K562 (cell line): Measurements from ENCODE around the gene ULK2. TPM values are rescaled to one million over a fixed set of nuclear protein-coding genes. Genes with fewer than 3 reads are reported as not detected.

ENCODE experiments used
- ATAC-seq: fragments of 200-7000 bp; cut with Tn5 transposase; 3 replicates; pipeline ENCODE4 v1.9.1; 2020; ENCODE audit warnings: moderate library complexity
- BruUV-seq: library from RNA; stranded (reverse); fragments of 400-500 nt; replicated peaks from 2 replicates; lab custom pipeline; 2021; lab: Mats Ljungman, UMichigan
- CTCF ChIA-PET: fragments of 300-600 bp; formaldehyde crosslinking; extraction: SDS; loops from one replicate; lab custom pipeline; 2021; ENCODE audit warnings: low intra/inter-chr PET ratio; lab: Yijun Ruan, JAX
- POLR2A ChIA-PET: fragments of 300-600, 350-650 bp; sonication (Branson Sonifier 250); formaldehyde crosslinking; extraction: SDS; loops from one replicate; lab custom pipeline; 2021; ENCODE audit warnings: antibody characterized with exemption, inconsistent platforms; lab: Yijun Ruan, JAX
- DNase-seq, 4 experiments: peaks; one replicate each; pipeline versions ENCODE4 v3.0.0 to v3.0.0-alpha.2; 2011 to 2018; ENCODE audit warnings: low spot score in 3 of 4, mixed read lengths in 3 of 4; ENCODE audit errors: extremely low read depth in 1 of 4
- FAIRE-seq: peaks from 2 replicates; lab custom pipeline; 2011; peaks lifted over from hg19 to GRCh38; lab: Jason Lieb, UNC
- H2AFZ ChIP-seq: 2 replicates; pipeline ENCODE4 v1.6.0; 2011; ENCODE audit warnings: low read depth, low read length, control low read depth, inconsistent platforms
- H3K27ac ChIP-seq: fragments of 200-600 bp; 3 replicates; pipeline ENCODE4 v1.8.0; 2011; ENCODE audit warnings: low read depth, mild to moderate bottlenecking, control low read depth, inconsistent platforms, low read length, moderate library complexity, mixed read lengths; ENCODE audit errors: extremely low read depth
- H3K27me3 ChIP-seq, 2 experiments: fragments of 300-600 bp in 1 of 2; 2 replicates in 1 of 2; 3 replicates in 1 of 2; pipeline versions ENCODE4 v1.6.0 to v1.8.0; 2011; ENCODE audit warnings: inconsistent platforms in 2 of 2, low read length in 2 of 2, mild to moderate bottlenecking in 1 of 2, mixed read lengths in 1 of 2, moderate library complexity in 1 of 2; ENCODE audit not compliant: control insufficient read depth in 2 of 2, insufficient read depth in 2 of 2
- H3K36me3 ChIP-seq: fragments of 300-600 bp; 3 replicates; pipeline ENCODE4 v1.8.0; 2011; ENCODE audit warnings: mild to moderate bottlenecking, low read length, inconsistent platforms; ENCODE audit not compliant: control insufficient read depth, insufficient read depth
- H3K4me1 ChIP-seq, 2 experiments: fragments of 200-600 bp in 1 of 2; replicated peaks in 1 of 2; 2 replicates in 1 of 2; 3 replicates in 1 of 2; pipeline versions ENCODE4 v1.5.1 to v1.8.0; 2011; ENCODE audit warnings: inconsistent platforms in 2 of 2, low read length in 2 of 2, mild to moderate bottlenecking in 1 of 2, mixed read lengths in 1 of 2, moderate library complexity in 1 of 2; ENCODE audit not compliant: control insufficient read depth in 2 of 2, insufficient read depth in 2 of 2
- H3K4me2 ChIP-seq: 2 replicates; pipeline ENCODE4 v1.6.1; 2011; ENCODE audit warnings: low read length, control low read depth, inconsistent platforms, mixed read lengths; ENCODE audit not compliant: insufficient read depth
- H3K4me3 ChIP-seq: fragments of 200-600 bp; sonication (generic), shearing (Covaris generic); 2 replicates; pipeline ENCODE4 v1.5.1; 2016; ENCODE audit warnings: control low read depth, inconsistent platforms
- H3K79me2 ChIP-seq: fragments of 200-600 bp; 3 replicates; pipeline ENCODE4 v1.8.0; 2011; ENCODE audit warnings: low read length, inconsistent platforms; ENCODE audit not compliant: control insufficient read depth, insufficient read depth
- H3K9ac ChIP-seq, 2 experiments: 2 replicates each; pipeline versions ENCODE4 v1.6.0 to v1.6.1; 2011; ENCODE audit warnings: low read depth in 2 of 2, low read length in 2 of 2, control low read depth in 1 of 2, inconsistent platforms in 1 of 2, mild to moderate bottlenecking in 1 of 2, mixed read lengths in 1 of 2; ENCODE audit not compliant: insufficient read depth in 1 of 2
- H3K9me1 ChIP-seq: one replicate; pipeline ENCODE4 v1.6.0; 2011; ENCODE audit warnings: inconsistent platforms, mild to moderate bottlenecking, low read length, moderate library complexity; ENCODE audit not compliant: control insufficient read depth, insufficient read depth
- H3K9me3 ChIP-seq: replicated peaks from 2 replicates; pipeline ENCODE4 v1.5.1; 2011; ENCODE audit warnings: low read depth, low read length, inconsistent platforms; ENCODE audit not compliant: control insufficient read depth, insufficient read depth
- H4K20me1 ChIP-seq: replicated peaks from 2 replicates; pipeline ENCODE4 v1.6.1; 2011; ENCODE audit warnings: low read length, inconsistent platforms, mixed read lengths; ENCODE audit not compliant: control insufficient read depth, insufficient read depth
- CBX3 ChIP-seq, 2 experiments: IDR thresholded peaks; 1 replicate in 1 of 2; 2 replicates in 1 of 2; pipeline ENCODE4 v1.6.1; 2012; ENCODE audit warnings: inconsistent platforms in 2 of 2, low read length in 2 of 2, borderline replicate concordance in 1 of 2, control low read depth in 1 of 2
- LARP7 ChIP-seq: fragments of 450-650 bp; IDR thresholded peaks from 2 replicates; pipeline ENCODE4 v1.6.1; 2016
- NELFE ChIP-seq: IDR thresholded peaks from 2 replicates; pipeline ENCODE4 v1.6.1; 2011; ENCODE audit warnings: mild to moderate bottlenecking; ENCODE audit not compliant: insufficient read depth, insufficient read length
- TBP ChIP-seq: optimal IDR thresholded peaks from 2 replicates; pipeline ENCODE3; 2011; ENCODE audit warnings: low read depth, low read length, improper control_type of control experiment
- XRCC3 ChIP-seq: fragments of 450-650 bp; IDR thresholded peaks from 2 replicates; pipeline ENCODE4 v1.6.1; 2017; ENCODE audit warnings: mild to moderate bottlenecking, moderate library complexity
- YY1 ChIP-seq, 3 experiments: IDR thresholded peaks; 2 replicates each; pipeline ENCODE4 v1.6.1; 2011; ENCODE audit warnings: low read length in 2 of 3, mild to moderate bottlenecking in 2 of 3, moderate library complexity in 2 of 3, borderline replicate concordance in 1 of 3, control low read depth in 1 of 3, low read depth in 1 of 3; ENCODE audit not compliant: insufficient read depth in 3 of 3, insufficient replicate concordance in 2 of 3, control insufficient read depth in 1 of 3, insufficient read length in 1 of 3; ENCODE audit errors: extremely low read depth in 1 of 3
- WGBS: fragments of 100-300 bp; shearing (Covaris generic); methylation state at CpG from one replicate; pipeline ENCODE4 v1.1.6; 2016; ENCODE audit warnings: low coverage, mixed read lengths; ENCODE audit not compliant: insufficient coverage; ENCODE audit errors: missing lambda C conversion rate; 5-methylcytosine and 5-hydroxymethylcytosine counted together
- in situ Hi-C: fragments of 300-500 bp; cut with MboI; formaldehyde crosslinking; loops from 4 replicates; pipeline ENCODE4 v1.15.0; 2018; ENCODE audit warnings: inconsistent platforms, mixed read lengths
- intact Hi-C: fragments of 100-400 bp; cut with micrococcal nuclease; formaldehyde crosslinking; loops from 2 replicates; pipeline ENCODE4 v1.14.2; 2022
- polyA plus RNA-seq, 8 experiments: library from polyadenylated mRNA; depleted of rRNA in 4 of 8; stranded (reverse) in 5 of 8; unstranded in 3 of 8; fragments of >200 nt; fragmentation: Nextera tagmentation in 2 of 8; fragmentation: Illumina TruSeq in 1 of 8; extraction: Ambion mirVana in 2 of 8; extraction: Trizol in 1 of 8; gene quantifications; 2 replicates each; pipeline versions ENCODE4 v1.2.1 to v1.2.3, GENCODE V29; 2011 to 2014; ENCODE audit warnings: inconsistent platforms in 1 of 8, missing spikeins in 1 of 8
- total RNA-seq, 7 experiments: library from RNA; depleted of rRNA in 6 of 7; stranded (reverse); fragments of >200 nt in 6 of 7; fragmentation: Illumina TruSeq in 2 of 7; extraction: Trizol in 2 of 7; gene quantifications; 2 replicates each; pipeline versions ENCODE4 v1.2.1 to v1.2.3, GENCODE V29; 2011 to 2021; ENCODE audit warnings: low replicate concordance in 1 of 7
- TF ChIP-seq, protein P1 (sequence below): fragments of 450-650 bp; IDR thresholded peaks from 2 replicates; pipeline ENCODE4 v1.6.1; 2016; ENCODE audit warnings: mild to moderate bottlenecking

ULK2 gene
- total and polyA plus RNA-seq, 9 of the 15 experiments (the other 6 are each of a cell fraction or from before 2014, with no cell fraction given) = 0.01 to 0.18 (median 0.07) TPM; not detected in 5

DNA sequence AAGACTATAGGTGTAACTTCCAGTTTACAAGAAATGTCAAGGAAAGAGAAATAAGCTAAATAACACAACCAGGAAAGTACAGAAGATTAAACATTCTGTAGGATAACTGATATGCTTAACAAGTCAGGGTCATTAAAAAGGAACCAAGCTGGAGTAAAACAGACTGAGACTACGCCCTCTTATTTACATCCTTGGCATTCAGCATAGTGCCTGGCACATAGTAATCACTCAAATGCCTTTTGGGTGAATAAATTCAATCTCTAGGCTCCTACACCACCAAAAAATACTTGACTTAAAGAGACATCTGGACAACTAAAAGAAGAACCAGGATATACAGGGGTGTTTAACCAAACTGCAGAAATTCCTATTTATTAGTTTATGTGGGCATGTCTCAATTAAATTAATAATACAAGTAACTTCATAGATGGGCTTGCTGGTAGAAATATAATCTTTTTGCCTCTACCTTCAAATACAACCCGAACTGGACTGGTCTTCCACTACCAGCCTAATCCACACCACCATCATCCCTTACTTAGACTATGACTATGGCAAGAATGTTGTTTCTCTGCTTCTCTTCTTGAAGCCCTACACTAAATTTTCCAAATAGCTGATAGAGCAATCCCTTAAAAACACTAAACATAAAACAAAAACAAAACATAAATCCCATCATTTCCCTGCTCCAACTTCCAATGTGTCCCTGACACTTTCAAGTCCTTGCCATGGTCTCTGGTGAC lies 47.7 kb upstream of the ULK2 start:
- no peak for TF ChIP-seq NELFE
- TF ChIP-seq, protein P1, sequence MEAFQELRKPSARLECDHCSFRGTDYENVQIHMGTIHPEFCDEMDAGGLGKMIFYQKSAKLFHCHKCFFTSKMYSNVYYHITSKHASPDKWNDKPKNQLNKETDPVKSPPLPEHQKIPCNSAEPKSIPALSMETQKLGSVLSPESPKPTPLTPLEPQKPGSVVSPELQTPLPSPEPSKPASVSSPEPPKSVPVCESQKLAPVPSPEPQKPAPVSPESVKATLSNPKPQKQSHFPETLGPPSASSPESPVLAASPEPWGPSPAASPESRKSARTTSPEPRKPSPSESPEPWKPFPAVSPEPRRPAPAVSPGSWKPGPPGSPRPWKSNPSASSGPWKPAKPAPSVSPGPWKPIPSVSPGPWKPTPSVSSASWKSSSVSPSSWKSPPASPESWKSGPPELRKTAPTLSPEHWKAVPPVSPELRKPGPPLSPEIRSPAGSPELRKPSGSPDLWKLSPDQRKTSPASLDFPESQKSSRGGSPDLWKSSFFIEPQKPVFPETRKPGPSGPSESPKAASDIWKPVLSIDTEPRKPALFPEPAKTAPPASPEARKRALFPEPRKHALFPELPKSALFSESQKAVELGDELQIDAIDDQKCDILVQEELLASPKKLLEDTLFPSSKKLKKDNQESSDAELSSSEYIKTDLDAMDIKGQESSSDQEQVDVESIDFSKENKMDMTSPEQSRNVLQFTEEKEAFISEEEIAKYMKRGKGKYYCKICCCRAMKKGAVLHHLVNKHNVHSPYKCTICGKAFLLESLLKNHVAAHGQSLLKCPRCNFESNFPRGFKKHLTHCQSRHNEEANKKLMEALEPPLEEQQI = no peak
- no peak for TF ChIP-seq YY1 (IDR thresholded peaks at IDR 0.05; ENCODE audit: borderline replicate concordance in 1 of 3, control insufficient read depth in 1 of 3, extremely low read depth in 1 of 3, insufficient read depth in 3 of 3, insufficient read length in 1 of 3, insufficient replicate concordance in 2 of 3, low read depth in 1 of 3, low read length in 2 of 3)
- TF ChIP-seq XRCC3 = no peak
- TF ChIP-seq CBX3 (IDR thresholded peaks at IDR 0.05; ENCODE audit: borderline replicate concordance in 1 of 2, low read length in 2 of 2) = no peak
- TF ChIP-seq LARP7 = no peak
- TF ChIP-seq TBP = no peak
- Histone ChIP-seq H3K9me3 (no peaks in the 10 kb centered on the region), H2AFZ (no peak overlapping the region), H3K27ac (no peak overlapping the region), H3K36me3 (peaks cover 54% of the 10 kb centered on the region; the same call in 2 of the 3 replicates), H3K9ac (no peak overlapping the region), H3K4me1 (no peaks in the 10 kb centered on the region), H3K27me3 (no peaks in the 10 kb centered on the region), H3K9me1 (no peaks in the 10 kb centered on the region), H3K4me3 (no peak overlapping the region), H3K4me2 (no peak overlapping the region), H3K79me2 (no peaks in the 10 kb centered on the region), H4K20me1 (no peaks in the 10 kb centered on the region)
- DNase-seq (no peak), FAIRE-seq (no peak), ATAC-seq (no peak)
- intact Hi-C loops = no loop called here
- POLR2A ChIA-PET = no interaction called here
- no TSS peak for BruUV-seq
- CTCF ChIA-PET = no interaction called here
- 80% methylated on average over 2 of the region's 2 CpGs for WGBS
- in situ Hi-C loops = no loop called here
